DMS53 treated with DMSO at 0.1 percent for 48 hours (cell line): ENCODE results near the gene TMEM222.
A peak's percentile ranks its signal among the peaks of the same experiment; 100 is the strongest.

Experiments used
- DNase-seq: peaks from one replicate; lab custom pipeline; 2025; ENCODE audit not compliant: unreplicated experiment; lab: John Stamatoyannopoulos, UW

The TMEM222 gene

GRCh38 chr1:27358038-27358927 lies 36.3 kb downstream of the TMEM222 start:
- no peak for DNase-seq

GRCh38 chr1:27358928-27359313 lies 37.0 kb downstream of the TMEM222 start:
- no peak for DNase-seq

GRCh38 chr1:27359822-27360158 lies 37.8 kb downstream of the TMEM222 start:
- DNase-seq = no peak

GRCh38 chr1:27360159-27361043 lies 38.4 kb downstream of the TMEM222 start:
- no peak for DNase-seq

- no peak for DNase-seq
Measured at GRCh38 chr1:27361044-27361402, 39.1 kb downstream of the TMEM222 start.

GRCh38 chr1:27361553-27361952 lies 39.6 kb downstream of the TMEM222 start:
- DNase-seq = no peak

- no peak for DNase-seq
Measured at GRCh38 chr1:27363766-27364695, 42.1 kb downstream of the TMEM222 start.

GRCh38 chr1:27364696-27365371 lies 42.9 kb downstream of the TMEM222 start:
- no peak for DNase-seq

GRCh38 chr1:27365372-27366112 lies 43.6 kb downstream of the TMEM222 start:
- DNase-seq = peak; percentile 77

- DNase-seq = peak; percentile 58
Measured at GRCh38 chr1:27366113-27366410, 44.1 kb downstream of the TMEM222 start.

GRCh38 chr1:27366411-27367159 lies 44.6 kb downstream of the TMEM222 start, which contains the start of gene MAP3K6:
MAP3K6 (minus strand) TSS chr1:27366961; CDS start chr1:27366597, 364 bp downstream.
- DNase-seq = peak; percentile 62

- DNase-seq = no peak
Measured at GRCh38 chr1:27367160-27367650, 45.2 kb downstream of the TMEM222 start.

GRCh38 chr1:27368869-27369582 lies 47.1 kb downstream of the TMEM222 start:
- DNase-seq = peak; percentile 14

GRCh38 chr1:27372022-27372807 lies 50.3 kb downstream of the TMEM222 start:
- no peak for DNase-seq

GRCh38 chr1:27372808-27373690 lies 51.1 kb downstream of the TMEM222 start:
- no peak for DNase-seq

GRCh38 chr1:27374362-27375086 lies 52.6 kb downstream of the TMEM222 start, which contains the start of gene FCN3:
FCN3 (minus strand) TSS chr1:27374824; CDS start chr1:27374818, 6 bp downstream.
- DNase-seq = no peak
